K562 treated with DMSO at 1 percent for 48 hours (cell line): ENCODE measurements around the gene NEFH. TPM values are rescaled to one million over a fixed set of nuclear protein-coding genes. Genes with fewer than 3 reads are reported as not detected.

ENCODE experiments used
- total RNA-seq: library from RNA; unstranded; fragments of 300-600 nt; gene quantifications from 2 replicates; pipeline ENCODE4 v1.2.3, GENCODE V29; 2022; ENCODE audit warnings: low replicate concordance; ENCODE audit errors: extremely low read depth

Gene NEFH
- not detected in 2 replicates for total RNA-seq

DNA sequence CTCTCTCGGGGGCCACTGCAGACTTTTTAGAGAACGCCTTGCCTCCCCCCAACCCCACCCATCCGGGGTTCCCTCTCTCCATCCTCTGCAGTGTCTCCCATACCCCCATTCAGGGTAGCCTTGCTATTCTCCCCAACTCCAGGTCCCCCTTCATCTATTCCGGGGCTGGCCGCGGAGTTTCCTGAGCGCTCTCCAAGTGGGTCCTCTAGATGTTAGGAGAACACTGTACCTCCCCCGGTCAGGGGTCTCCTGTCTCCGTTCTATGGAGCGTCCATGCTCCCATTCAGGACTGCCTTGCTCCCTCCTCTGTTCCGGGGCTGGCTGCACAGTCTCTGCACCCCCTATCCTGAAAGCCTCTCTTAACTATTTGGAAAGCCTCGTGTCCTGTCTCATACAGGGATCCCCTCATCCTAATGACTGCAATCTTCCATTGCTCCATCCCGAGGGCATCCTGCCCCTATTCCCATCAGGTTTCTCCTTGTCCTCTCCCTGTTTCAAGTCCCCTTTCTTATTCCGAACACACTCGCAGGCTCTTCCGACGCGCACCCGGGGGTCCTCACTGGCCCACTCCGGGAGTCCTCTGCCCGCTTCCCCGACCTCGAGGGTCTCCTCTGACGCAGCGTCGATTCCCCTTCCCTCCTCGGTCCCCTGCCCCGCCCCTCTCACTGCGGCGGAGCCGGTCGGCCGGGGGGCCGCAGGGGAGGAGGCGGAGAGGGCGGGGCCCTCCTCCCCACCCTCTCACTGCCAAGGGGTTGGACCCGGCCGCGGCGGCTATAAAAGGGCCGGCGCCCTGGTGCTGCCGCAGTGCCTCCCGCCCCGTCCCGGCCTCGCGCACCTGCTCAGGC lies at the start of gene NEFH:
NEFH (plus strand) TSS at position 802 of the 845 bp plus-strand sequence. CDS start 45 bp downstream, outside the sequence.

GRCh38 chr22:29438283-29438682 lies 41.7 kb upstream of the NEFH start, which contains the start of gene RFPL1:
RFPL1 (plus strand) TSS chr22:29438583.

Other genes with a start within 250 kb of the NEFH start
- gene RHBDD3, start 212.2 kb upstream of the NEFH start, total RNA-seq, result not detected in 2 replicates
- 458 TPM in 1 of 2 replicates, not detected in the other for gene EWSR1, start 211.9 kb upstream of the NEFH start, total RNA-seq
- gene GAS2L1, start 173.6 kb upstream of the NEFH start, total RNA-seq, result not detected in 2 replicates
- gene RASL10A, start 164.5 kb upstream of the NEFH start, total RNA-seq, result not detected in 2 replicates
- gene AP1B1, start 91.6 kb upstream of the NEFH start, total RNA-seq, result 155 TPM in 1 of 2 replicates, not detected in the other
- not detected in 2 replicates for gene RFPL1, start 41.6 kb upstream of the NEFH start, total RNA-seq
- not detected in 2 replicates for gene THOC5, start 73.5 kb downstream of the NEFH start, total RNA-seq
- not detected in 2 replicates for gene NIPSNAP1, start 100.9 kb downstream of the NEFH start, total RNA-seq
- gene NF2, start 123.4 kb downstream of the NEFH start, total RNA-seq, result not detected in 2 replicates
- gene CABP7, start 239.8 kb downstream of the NEFH start, total RNA-seq, result not detected in 2 replicates